Measurements from ENCODE around the gene PSTPIP2. TPM values are rescaled to one million over a fixed set of nuclear protein-coding genes. Genes with fewer than 3 reads are reported as not detected.

The PSTPIP2 gene
- total and polyA plus RNA-seq, 4 donors, result 4.0 to 14.7 (median 8.6) TPM

DNA sequence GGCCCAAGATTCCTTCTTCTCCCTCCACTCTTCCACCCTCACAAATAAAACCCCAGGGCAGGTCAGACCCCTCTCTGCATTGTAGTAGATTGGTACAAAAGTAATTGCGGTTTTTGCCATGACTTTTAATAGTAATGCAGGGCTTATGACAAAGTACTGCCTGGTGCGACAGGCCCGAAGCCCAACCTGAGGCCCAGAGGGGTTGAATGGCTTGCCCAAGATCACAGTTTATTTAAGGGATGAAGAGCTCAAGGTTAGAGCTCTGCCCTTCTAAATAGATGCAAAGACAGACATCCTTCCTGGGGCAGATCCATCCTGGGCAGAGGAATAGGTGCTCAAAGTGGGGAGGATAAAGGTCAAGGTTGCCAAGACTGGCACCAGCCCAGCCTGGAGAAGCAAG, 899 bp upstream of the PSTPIP2 start:
- Histone ChIP-seq H3K27me3 (ENCODE audit: control insufficient read depth in 4 of 4, insufficient read depth in 4 of 4, low read length in 3 of 4) (no peaks in the 10 kb centered on the region), H3K9me3 (ENCODE audit: control insufficient read depth in 4 of 4, low read length in 3 of 4) (no peaks in the 10 kb centered on the region), H3K4me1 (ENCODE audit: control insufficient read depth in 4 of 4, insufficient read depth in 4 of 4, low read length in 3 of 4) (peaks cover 8 to 35% (median 23%) of the 10 kb centered on the region in 4 donors), H3K4me3 (ENCODE audit: low read depth in 1 of 3, low read length in 3 of 3) (no peak overlapping the region), H3K27ac (ENCODE audit: low read depth in 1 of 2, low read length in 2 of 2) (no peak overlapping the region), H3K9ac (ENCODE audit: low read depth in 1 of 2, low read length in 2 of 2) (no peak overlapping the region), H3K36me3 (ENCODE audit: control insufficient read depth in 4 of 4, insufficient read depth in 3 of 4, low read depth in 1 of 4, low read length in 3 of 4) (peaks cover 0 to 5% (median under 1%) of the 10 kb centered on the region in 4 donors)
- TF ChIP-seq, protein P1, sequence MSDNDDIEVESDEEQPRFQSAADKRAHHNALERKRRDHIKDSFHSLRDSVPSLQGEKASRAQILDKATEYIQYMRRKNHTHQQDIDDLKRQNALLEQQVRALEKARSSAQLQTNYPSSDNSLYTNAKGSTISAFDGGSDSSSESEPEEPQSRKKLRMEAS (IDR thresholded peaks at IDR 0.05), result no peak
- no peak for TF ChIP-seq HNF4G (IDR thresholded peaks at IDR 0.05)
- WGBS, result 66% methylated on average over 3 of the region's 3 CpGs
- DNase-seq (ENCODE audit: low spot score), result no peak

DNA sequence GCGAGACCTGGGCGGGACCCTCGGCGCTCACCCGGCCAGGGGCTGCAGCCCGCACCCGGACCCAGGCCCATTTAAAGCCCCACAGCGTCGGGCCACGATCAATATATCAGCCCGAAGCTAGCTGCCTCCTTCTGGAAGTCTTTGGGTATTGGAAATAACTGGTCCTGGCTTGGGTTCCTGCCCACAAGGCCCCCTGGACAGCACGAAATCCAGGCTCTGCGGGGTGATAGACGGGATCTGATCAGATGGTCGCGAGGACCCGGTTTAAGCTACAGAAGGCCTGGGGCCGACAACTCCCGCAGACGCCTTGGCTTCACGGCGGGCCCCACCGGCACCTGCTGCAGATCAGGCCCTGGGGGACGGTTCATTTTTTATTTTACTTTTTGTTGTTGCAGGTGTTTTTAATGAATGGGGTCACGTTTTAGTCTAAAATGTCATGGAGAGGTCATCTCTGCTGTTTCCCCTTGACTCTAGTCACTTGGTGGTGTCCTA, 362 bp upstream of the PSTPIP2 start:
- Histone ChIP-seq H3K36me3 (ENCODE audit: control insufficient read depth in 4 of 4, insufficient read depth in 3 of 4, low read depth in 1 of 4, low read length in 3 of 4) (peaks cover 0 to 1% (median under 1%) of the 10 kb centered on the region in 4 donors), H3K27me3 (ENCODE audit: control insufficient read depth in 4 of 4, insufficient read depth in 4 of 4, low read length in 3 of 4) (no peaks in the 10 kb centered on the region), H3K9ac (ENCODE audit: low read depth in 1 of 2, low read length in 2 of 2) (peak overlapping the region in 1 of 2 donors; percentile 87), H3K4me3 (ENCODE audit: low read depth in 1 of 3, low read length in 3 of 3) (peak overlapping the region; percentile 5 to 92 (median 64)), H3K27ac (ENCODE audit: low read depth in 1 of 2, low read length in 2 of 2) (peak overlapping the region in 1 of 2 donors; percentile 58), H3K9me3 (ENCODE audit: control insufficient read depth in 4 of 4, low read length in 3 of 4) (no peaks in the 10 kb centered on the region), H3K4me1 (ENCODE audit: control insufficient read depth in 4 of 4, insufficient read depth in 4 of 4, low read length in 3 of 4) (peaks cover 8 to 35% (median 24%) of the 10 kb centered on the region in 4 donors)
- TF ChIP-seq, protein P2, sequence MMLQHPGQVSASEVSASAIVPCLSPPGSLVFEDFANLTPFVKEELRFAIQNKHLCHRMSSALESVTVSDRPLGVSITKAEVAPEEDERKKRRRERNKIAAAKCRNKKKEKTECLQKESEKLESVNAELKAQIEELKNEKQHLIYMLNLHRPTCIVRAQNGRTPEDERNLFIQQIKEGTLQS (IDR thresholded peaks at IDR 0.05), result no peak
- TF ChIP-seq GABPA (IDR thresholded peaks at IDR 0.05 in 1 of 2, conservative IDR thresholded peaks at IDR 0.05 in 1 of 2) (no peak), FOXA2 (IDR thresholded peaks at IDR 0.05) (no peak), TAF1 (conservative IDR thresholded peaks at IDR 0.05) (no peak), YY1 (IDR thresholded peaks at IDR 0.05) (no peak), RXRA (IDR thresholded peaks at IDR 0.05) (no peak)
- TF ChIP-seq, protein P3, sequence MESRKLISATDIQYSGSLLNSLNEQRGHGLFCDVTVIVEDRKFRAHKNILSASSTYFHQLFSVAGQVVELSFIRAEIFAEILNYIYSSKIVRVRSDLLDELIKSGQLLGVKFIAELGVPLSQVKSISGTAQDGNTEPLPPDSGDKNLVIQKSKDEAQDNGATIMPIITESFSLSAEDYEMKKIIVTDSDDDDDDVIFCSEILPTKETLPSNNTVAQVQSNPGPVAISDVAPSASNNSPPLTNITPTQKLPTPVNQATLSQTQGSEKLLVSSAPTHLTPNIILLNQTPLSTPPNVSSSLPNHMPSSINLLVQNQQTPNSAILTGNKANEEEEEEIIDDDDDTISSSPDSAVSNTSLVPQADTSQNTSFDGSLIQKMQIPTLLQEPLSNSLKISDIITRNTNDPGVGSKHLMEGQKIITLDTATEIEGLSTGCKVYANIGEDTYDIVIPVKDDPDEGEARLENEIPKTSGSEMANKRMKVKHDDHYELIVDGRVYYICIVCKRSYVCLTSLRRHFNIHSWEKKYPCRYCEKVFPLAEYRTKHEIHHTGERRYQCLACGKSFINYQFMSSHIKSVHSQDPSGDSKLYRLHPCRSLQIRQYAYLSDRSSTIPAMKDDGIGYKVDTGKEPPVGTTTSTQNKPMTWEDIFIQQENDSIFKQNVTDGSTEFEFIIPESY (IDR thresholded peaks at IDR 0.05), result no peak
- TF ChIP-seq, protein P4, sequence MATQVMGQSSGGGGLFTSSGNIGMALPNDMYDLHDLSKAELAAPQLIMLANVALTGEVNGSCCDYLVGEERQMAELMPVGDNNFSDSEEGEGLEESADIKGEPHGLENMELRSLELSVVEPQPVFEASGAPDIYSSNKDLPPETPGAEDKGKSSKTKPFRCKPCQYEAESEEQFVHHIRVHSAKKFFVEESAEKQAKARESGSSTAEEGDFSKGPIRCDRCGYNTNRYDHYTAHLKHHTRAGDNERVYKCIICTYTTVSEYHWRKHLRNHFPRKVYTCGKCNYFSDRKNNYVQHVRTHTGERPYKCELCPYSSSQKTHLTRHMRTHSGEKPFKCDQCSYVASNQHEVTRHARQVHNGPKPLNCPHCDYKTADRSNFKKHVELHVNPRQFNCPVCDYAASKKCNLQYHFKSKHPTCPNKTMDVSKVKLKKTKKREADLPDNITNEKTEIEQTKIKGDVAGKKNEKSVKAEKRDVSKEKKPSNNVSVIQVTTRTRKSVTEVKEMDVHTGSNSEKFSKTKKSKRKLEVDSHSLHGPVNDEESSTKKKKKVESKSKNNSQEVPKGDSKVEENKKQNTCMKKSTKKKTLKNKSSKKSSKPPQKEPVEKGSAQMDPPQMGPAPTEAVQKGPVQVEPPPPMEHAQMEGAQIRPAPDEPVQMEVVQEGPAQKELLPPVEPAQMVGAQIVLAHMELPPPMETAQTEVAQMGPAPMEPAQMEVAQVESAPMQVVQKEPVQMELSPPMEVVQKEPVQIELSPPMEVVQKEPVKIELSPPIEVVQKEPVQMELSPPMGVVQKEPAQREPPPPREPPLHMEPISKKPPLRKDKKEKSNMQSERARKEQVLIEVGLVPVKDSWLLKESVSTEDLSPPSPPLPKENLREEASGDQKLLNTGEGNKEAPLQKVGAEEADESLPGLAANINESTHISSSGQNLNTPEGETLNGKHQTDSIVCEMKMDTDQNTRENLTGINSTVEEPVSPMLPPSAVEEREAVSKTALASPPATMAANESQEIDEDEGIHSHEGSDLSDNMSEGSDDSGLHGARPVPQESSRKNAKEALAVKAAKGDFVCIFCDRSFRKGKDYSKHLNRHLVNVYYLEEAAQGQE (IDR thresholded peaks at IDR 0.05), result no peak
- 30% methylated on average over 25 of the region's 25 CpGs for WGBS
- no peak for DNase-seq (ENCODE audit: low spot score)
